ENCODE results near the gene NYNRIN. TPM values are rescaled to one million over a fixed set of nuclear protein-coding genes. Genes with fewer than 3 reads are reported as not detected.

The NYNRIN gene
- total RNA-seq, 1 experiment from 2014 or later: 0.27 TPM

DNA sequence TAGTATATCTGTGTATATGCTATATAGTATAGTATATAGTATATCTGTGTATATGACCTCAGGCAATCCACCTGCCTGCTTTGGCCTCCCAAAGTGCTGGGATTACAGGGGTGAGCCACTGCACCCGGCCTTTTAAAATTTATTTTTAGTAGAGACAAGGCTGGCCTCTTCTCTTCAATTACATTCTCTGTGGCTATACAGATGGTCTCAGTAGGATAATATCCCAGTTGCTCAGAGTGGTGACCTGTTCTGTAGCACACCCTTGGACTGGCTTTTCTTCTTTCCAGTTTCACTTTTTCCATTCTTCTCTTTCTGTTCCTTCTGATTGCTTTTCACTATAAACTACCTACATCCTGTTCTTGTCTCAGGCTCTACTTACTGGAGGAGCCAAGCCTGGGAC, 34.0 kb upstream of the NYNRIN start:
- H3K79me2 ChIP-seq (ENCODE audit: insufficient read depth, low read length): no peaks in the 10 kb centered on the region
- peak overlapping the region; percentile 97 for H3K4me2 ChIP-seq (ENCODE audit: low read length)
- peaks cover 15 to 33% of the 10 kb centered on the region in 2 experiments for H3K4me1 ChIP-seq (ENCODE audit: control insufficient read depth in 1 of 2, insufficient read depth in 2 of 2, low read length in 2 of 2)
- TF ChIP-seq POLR2AphosphoS5 (IDR thresholded peaks at IDR 0.05; ENCODE audit: low read depth, low read length): no peak
- no peak for TF ChIP-seq SP1 (IDR thresholded peaks at IDR 0.05; ENCODE audit: low read depth)
- TF ChIP-seq CBX3 (IDR thresholded peaks at IDR 0.05; ENCODE audit: low read depth): no peak
- no peak for TF ChIP-seq EGR1 (IDR thresholded peaks at IDR 0.05; ENCODE audit: low read depth)
- TF ChIP-seq JUND (IDR thresholded peaks at IDR 0.05): no peak
- TF ChIP-seq EZH2phosphoT487 (IDR thresholded peaks at IDR 0.05; ENCODE audit: borderline replicate concordance): no peak
- TF ChIP-seq, protein P1, sequence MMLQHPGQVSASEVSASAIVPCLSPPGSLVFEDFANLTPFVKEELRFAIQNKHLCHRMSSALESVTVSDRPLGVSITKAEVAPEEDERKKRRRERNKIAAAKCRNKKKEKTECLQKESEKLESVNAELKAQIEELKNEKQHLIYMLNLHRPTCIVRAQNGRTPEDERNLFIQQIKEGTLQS (IDR thresholded peaks at IDR 0.05): no peak
- TF ChIP-seq, protein P2, sequence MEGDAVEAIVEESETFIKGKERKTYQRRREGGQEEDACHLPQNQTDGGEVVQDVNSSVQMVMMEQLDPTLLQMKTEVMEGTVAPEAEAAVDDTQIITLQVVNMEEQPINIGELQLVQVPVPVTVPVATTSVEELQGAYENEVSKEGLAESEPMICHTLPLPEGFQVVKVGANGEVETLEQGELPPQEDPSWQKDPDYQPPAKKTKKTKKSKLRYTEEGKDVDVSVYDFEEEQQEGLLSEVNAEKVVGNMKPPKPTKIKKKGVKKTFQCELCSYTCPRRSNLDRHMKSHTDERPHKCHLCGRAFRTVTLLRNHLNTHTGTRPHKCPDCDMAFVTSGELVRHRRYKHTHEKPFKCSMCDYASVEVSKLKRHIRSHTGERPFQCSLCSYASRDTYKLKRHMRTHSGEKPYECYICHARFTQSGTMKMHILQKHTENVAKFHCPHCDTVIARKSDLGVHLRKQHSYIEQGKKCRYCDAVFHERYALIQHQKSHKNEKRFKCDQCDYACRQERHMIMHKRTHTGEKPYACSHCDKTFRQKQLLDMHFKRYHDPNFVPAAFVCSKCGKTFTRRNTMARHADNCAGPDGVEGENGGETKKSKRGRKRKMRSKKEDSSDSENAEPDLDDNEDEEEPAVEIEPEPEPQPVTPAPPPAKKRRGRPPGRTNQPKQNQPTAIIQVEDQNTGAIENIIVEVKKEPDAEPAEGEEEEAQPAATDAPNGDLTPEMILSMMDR (IDR thresholded peaks at IDR 0.05 in 2 of 3, conservative IDR thresholded peaks at IDR 0.05 in 1 of 3; ENCODE audit: borderline replicate concordance in 1 of 3, insufficient read depth in 1 of 3, low read depth in 2 of 3, low read length in 2 of 3): no peak
- no peak for TF ChIP-seq POLR2A (IDR thresholded peaks at IDR 0.05; ENCODE audit: borderline replicate concordance, extremely low read depth, insufficient read depth, insufficient read length)
- TF ChIP-seq, protein P3, sequence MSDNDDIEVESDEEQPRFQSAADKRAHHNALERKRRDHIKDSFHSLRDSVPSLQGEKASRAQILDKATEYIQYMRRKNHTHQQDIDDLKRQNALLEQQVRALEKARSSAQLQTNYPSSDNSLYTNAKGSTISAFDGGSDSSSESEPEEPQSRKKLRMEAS (IDR thresholded peaks at IDR 0.05): no peak
- TF ChIP-seq ZNF274 (IDR thresholded peaks at IDR 0.05; ENCODE audit: low read depth, low read length): no peak
- TF ChIP-seq EZH2 (IDR thresholded peaks at IDR 0.05): no peak
- no peak for TF ChIP-seq TCF7L2 (IDR thresholded peaks at IDR 0.05; ENCODE audit: borderline replicate concordance, extremely low read depth, insufficient read depth, insufficient read length)
- DNase-seq (ENCODE audit: low read depth, low spot score) (no peak), ATAC-seq (no peak)
- H3K9me3 ChIP-seq (ENCODE audit: control insufficient read depth in 1 of 2, insufficient read depth in 1 of 2, low read depth in 1 of 2, low read length in 2 of 2): no peaks in the 10 kb centered on the region
- POLR2A ChIA-PET: interaction anchor here (1.1 to 2.2 kb wide), 2 partner anchors 66 to 72 kb away, joined by 3 to 33 read pairs; partner anchors contain the start of genes CBLN3 and KHNYN
- H3K4me3 ChIP-seq (replicated peaks in 1 of 2; ENCODE audit: low read depth in 1 of 2, low read length in 2 of 2): peak overlapping the region in 1 of 2 experiments; percentile 64; a peak in 2 of 4 replicates
- no peaks in the 10 kb centered on the region for H3K9me2 ChIP-seq (ENCODE audit: insufficient read depth)
- H3K36me3 ChIP-seq (ENCODE audit: control insufficient read depth in 1 of 2, insufficient read depth in 2 of 2, low read length in 2 of 2): no peaks in the 10 kb centered on the region
- intact Hi-C loops (cut with micrococcal nuclease): loop anchor here (1.0 kb wide), 3 partner anchors 47 to 71 kb away; no protein-coding TSS in a partner anchor
- H3K27ac ChIP-seq (ENCODE audit: low read depth, low read length): peak overlapping the region; percentile 89; the same call in 1 of the 2 replicates
- H2AFZ ChIP-seq (ENCODE audit: low read depth, low read length, poor library complexity, severe bottlenecking): peak overlapping the region; percentile 78
- BruUV-seq (replicated peaks): no TSS peak
- RAD21 ChIA-PET (ENCODE audit: low non-redundant PET in 1 of 2, low total read pairs in 2 of 2, uncharacterized antibody in 2 of 2, unreplicated experiment in 2 of 2): interaction anchor here in 1 of 2 experiments (2.2 kb wide), 1 partner anchor 67 kb away, joined by 18 read pairs; no protein-coding TSS in a partner anchor
- H3K27me3 ChIP-seq (ENCODE audit: insufficient read depth, low read length): no peaks in the 10 kb centered on the region
- CTCF ChIA-PET: interaction anchor here (1.0 to 2.3 kb wide), 5 partner anchors 32 to 77 kb away, joined by 5 to 84 read pairs (median 11); partner anchors contain the start of genes CIDEB and SDR39U1
- H4K20me1 ChIP-seq (ENCODE audit: insufficient read depth): no peaks in the 10 kb centered on the region
- no peak overlapping the region for H3K9ac ChIP-seq (ENCODE audit: low read length)

All from HCT116 (cell line).